IPS-NIHi7 (cell line): Measurements from ENCODE around the gene SLC43A3.

Experiments
- DNase-seq: peaks from one replicate; pipeline ENCODE4 v3.0.0; 2012; ENCODE audit warnings: mixed read lengths; ENCODE audit errors: extremely low spot score

SLC43A3 gene

DNA sequence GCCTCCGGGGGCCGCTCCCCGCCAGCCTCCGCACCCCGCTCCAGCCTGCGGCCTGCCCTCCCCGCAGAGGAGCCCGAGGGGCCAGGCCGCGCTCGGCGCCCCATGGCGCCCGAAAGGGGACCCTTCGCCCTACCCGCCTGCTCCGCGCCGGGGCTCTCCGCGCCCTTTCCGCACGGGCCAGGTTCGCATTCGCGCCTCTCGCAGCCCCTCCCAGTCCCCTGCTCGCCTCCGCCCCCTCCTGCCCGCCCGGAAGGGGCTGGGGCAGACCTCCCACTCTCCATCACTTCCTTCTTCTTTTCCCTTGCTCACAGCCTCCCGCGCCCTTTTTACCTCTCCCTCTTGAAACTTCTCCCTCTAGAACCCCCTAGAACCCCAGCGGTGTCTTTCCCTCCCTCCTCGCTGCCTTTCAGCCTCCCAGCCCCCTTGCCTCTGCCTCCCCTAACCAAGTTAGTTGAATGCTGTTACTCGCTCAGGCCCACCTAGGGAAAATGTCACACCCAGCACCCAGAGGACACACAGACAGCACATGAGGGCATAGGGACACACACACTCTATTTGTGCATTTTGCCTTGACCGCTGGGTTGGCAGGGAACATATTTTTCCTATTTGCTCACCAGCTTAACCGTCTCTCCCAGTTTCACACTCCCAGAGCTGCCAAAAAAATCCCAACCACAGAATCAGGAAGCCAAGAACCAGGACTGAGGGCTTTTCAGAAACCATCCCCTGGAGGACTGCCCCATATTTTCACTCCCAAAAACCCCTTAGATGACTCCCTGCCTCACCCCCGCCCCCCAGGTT, at the start of gene SLC43A3:
Gene SLC43A3 (minus strand): TSS at position 193 of the 798 bp plus-strand sequence. CDS start 949 bp downstream, outside the sequence.
- peak; percentile 84 for DNase-seq

DNA sequence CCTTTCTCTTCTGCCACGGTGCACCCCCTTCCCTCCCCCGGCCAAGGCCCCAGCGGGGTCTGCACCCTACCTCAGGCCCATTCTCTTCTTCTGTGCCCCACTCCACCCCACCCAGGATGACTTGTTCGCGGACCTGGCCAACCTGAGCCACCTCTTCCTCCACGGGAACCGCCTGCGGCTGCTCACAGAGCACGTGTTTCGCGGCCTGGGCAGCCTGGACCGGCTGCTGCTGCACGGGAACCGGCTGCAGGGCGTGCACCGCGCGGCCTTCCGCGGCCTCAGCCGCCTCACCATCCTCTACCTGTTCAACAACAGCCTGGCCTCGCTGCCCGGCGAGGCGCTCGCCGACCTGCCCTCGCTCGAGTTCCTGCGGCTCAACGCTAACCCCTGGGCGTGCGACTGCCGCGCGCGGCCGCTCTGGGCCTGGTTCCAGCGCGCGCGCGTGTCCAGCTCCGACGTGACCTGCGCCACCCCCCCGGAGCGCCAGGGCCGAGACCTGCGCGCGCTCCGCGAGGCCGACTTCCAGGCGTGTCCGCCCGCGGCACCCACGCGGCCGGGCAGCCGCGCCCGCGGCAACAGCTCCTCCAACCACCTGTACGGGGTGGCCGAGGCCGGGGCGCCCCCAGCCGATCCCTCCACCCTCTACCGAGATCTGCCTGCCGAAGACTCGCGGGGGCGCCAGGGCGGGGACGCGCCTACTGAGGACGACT, 49.3 kb upstream of the SLC43A3 start:
- peak; percentile 43 for DNase-seq

DNA sequence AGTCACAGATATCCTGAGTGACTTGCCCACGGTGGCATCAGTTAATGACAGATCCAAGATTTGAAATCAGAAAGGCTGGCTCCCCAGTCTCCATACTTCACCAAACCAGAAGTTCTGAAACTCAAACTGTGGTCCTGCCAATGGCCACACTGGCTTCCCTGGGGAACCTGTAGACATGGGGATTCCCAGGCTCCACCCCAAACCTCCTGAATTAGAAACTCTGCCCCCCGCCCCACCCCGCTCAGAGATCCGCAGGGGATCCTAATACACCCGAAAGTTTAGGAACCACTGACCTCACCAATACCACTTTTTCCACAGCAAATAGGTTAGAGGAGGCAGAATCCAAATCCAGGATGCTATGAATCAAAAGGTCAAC, 48.7 kb upstream of the SLC43A3 start:
- no peak for DNase-seq

DNA sequence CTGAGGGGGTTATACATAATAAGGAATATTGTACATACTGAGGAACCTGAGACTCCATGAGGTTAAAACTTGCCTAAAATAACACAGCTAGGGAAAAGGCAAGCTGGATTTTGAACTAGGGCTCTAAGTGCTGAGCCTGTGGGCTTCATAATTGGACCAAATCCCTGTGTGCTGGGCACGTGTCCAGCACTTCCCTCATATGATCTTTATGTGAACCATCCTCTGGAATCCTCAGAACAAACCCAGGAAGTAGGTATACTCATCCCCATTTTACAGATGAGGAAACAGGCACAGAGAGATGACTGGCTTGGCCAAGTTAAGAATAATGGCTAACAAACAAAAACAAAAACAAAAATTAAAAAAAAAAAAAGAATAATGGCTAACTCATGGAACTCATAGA, 48.3 kb upstream of the SLC43A3 start:
- no peak for DNase-seq

DNA sequence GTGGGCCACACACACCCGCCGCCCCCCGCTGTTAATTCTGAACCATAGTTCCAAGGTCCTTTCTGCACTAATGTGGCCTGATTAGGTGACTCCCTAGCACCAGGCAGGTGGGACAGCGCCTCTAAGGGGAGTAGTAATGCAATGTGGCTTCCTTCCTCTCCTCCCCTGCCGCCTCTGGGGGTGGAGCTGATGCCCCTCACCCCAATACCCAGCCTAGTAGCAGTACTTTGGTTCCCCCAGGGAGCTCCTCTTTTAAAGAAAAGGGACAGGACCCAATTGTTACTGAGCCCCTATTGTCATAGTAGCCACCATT, 47.8 kb upstream of the SLC43A3 start:
- peak; percentile 52 for DNase-seq

DNA sequence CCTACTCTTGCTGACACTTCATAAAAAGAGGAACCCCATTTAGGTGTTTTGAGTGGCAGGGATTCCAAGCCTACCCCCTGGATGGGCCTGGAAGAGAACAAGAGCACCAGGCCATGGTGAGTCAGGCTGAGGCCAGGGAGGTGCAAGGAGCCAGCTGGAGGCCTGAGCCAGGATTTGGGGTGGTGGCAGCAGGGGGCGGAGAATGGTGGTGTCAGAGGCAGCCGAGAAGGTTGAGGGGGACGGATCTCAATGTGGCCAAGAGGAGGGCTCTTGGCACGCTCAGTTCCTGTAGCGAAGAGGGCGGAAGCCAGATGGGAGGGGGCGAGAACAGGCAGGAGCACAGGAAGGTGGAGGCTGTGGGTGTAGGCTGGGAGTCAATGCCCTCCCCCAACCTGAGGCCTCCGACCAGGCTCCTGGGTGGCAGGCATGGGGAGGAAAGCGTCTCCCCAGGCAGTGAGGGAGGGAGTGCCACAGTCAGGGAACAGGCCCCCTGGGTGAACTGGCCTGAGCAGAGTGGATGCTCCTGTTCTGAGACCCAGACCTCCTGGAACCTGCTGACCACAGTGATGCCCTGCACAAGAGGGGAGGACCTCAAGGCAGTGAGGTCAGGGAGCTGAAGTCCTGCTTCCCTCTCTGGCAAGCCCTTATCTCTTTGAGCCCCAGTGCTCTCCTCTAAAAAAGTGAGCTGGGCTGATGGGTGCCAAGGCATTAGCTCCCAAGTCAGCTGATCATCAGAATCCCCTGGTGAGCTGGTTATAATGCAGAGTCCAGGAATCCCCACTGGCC, 47.3 kb upstream of the SLC43A3 start:
- DNase-seq: no peak

DNA sequence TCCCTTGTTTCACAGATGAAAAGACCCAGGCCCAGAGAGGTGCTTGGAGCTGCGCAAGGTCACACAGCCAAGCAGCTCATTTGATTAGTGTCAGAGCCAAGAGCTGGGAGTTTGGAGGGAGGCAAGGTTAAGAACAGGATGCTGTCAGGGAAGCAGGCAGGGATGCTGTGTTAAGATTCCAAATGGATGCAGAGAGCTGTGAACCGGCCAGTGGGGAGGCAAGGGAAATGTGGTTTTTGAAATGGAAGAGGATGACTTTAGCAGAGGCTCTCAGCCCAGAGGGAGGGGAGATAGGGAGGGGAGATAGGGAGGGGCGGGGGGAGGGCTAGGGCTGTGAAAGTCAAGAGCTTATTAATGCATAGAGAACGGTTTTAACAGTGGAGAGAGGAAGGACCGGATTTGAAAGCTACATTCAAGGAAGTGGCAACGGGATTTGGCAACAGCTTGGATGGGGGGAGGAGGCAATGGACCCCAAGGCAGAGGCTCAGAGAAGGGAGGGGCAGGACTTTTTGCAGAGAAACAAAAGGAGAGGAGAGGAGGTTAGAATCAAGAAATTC, 46.4 kb upstream of the SLC43A3 start:
- DNase-seq: no peak

DNA sequence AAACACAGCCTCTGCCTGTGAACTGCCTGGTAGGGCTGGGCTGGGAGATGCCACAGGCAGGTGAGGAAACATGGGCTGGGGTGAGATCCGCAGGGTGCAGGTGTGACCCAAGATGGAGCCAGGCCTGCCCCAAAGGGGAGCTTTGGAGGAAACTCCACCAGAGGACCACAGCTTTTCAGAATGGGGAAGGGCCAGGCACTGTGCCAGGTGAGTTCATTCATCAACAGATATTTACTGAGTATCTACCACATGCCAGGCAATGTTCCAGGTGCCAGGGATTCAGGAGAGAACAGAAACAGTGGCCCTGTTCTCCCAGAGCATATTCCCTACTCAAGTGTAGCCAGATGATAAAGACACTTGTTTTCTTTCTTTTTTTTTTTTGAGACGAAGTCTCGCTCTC, 44.6 kb upstream of the SLC43A3 start:
- DNase-seq: no peak

DNA sequence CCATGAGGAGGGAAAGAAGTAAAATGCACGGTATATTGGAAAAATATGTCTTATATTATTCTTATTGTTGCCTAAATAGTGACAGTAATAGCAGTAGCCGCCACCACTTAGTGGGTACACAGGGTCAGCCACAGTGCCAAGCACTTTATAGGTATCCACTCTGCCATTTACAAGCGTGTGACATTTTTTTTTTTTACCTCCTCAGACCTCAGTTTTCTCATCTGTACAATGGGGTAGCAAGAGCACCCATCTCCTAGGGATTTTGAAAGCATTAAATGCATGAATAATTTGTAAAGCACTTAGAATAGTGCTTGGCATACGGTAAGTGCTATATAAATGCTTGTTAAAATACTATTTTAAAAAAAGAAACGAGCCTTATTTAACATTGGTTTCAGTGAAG, 42.3 kb upstream of the SLC43A3 start:
- DNase-seq: no peak

DNA sequence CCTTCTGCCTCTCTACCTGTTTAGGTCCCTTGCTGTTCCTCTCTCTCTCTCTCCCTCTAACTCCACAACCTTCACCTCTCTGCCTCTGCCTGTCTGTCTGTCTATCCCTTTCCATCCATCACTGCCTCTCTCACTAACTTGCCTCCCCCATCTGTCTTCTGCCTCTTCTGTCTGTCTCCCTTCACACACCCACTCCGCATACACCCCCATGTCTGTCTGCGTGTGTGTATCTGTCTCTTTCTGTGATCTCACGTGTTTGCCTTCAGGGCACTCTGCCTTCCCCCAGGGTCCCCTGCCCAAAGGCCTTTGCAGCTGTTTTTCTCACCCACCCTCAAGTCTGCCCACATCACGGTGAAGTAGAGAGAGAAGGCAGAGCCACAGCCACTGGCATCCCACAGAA, 41.4 kb upstream of the SLC43A3 start:
- DNase-seq: no peak

DNA sequence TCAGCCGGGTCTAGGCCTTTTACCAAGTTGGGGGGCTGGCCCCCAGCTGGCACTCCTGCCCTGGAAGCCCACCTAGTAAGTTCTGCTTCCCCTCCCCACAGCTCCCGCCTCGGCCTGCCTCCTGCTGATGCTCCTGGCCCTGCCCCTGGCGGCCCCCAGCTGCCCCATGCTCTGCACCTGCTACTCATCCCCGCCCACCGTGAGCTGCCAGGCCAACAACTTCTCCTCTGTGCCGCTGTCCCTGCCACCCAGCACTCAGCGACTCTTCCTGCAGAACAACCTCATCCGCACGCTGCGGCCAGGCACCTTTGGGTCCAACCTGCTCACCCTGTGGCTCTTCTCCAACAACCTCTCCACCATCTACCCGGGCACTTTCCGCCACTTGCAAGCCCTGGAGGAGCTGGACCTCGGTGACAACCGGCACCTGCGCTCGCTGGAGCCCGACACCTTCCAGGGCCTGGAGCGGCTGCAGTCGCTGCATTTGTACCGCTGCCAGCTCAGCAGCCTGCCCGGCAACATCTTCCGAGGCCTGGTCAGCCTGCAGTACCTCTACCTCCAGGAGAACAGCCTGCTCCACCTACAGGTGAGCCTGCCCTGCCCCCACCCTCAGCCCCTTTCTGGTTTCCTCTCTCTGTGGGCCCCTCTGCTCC, 40.7 kb upstream of the SLC43A3 start:
- DNase-seq: no peak

DNA sequence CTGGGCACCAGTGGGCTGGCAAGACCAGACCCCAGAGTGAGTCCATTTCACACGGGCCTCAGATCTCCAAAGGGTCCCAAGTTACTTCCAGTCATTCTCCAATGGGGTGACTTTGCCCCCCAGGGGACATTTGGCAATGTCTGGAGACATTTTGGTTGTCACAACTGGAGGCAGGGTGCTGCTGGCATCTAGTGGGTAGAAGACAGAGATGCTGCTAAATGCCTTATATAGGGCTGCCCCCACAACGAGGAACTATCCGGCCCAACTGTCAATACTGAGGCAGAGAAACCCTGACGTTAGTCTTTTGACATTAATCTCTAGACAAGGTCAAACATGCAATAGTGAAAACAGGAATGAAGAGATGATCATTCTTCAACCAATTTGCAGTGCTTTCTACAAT, 39.8 kb upstream of the SLC43A3 start:
- no peak for DNase-seq

DNA sequence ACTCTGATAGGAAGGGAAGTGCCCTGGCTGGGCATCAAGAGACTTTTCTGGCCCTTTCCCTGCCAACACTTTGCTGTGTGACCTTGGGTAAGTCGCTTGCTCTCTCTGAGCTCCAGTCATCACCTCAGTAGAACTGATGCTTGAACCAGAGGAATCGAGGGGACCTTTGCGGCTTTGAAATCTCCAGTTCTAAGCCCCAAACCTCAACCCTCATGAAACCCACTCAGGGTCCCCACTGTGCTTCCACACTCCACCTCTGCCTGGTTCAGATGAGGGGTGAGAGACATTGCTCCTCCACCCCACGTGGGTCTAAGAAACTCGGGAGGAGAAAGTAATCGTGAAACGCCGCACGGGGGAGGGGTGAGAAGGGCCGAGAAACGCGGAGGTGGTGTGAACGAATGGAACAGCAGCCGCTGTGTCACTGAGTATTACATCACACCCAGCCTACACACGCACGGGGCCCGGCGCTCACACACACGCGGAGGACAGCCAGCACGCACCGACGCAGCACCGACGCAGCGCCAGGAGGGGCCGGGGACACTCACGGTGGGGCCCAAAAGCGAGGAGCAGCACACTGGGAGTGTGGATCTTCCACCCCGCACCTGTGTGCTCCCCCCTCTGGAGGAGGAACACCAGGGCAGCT, 37.7 kb upstream of the SLC43A3 start:
- DNase-seq: no peak

DNA sequence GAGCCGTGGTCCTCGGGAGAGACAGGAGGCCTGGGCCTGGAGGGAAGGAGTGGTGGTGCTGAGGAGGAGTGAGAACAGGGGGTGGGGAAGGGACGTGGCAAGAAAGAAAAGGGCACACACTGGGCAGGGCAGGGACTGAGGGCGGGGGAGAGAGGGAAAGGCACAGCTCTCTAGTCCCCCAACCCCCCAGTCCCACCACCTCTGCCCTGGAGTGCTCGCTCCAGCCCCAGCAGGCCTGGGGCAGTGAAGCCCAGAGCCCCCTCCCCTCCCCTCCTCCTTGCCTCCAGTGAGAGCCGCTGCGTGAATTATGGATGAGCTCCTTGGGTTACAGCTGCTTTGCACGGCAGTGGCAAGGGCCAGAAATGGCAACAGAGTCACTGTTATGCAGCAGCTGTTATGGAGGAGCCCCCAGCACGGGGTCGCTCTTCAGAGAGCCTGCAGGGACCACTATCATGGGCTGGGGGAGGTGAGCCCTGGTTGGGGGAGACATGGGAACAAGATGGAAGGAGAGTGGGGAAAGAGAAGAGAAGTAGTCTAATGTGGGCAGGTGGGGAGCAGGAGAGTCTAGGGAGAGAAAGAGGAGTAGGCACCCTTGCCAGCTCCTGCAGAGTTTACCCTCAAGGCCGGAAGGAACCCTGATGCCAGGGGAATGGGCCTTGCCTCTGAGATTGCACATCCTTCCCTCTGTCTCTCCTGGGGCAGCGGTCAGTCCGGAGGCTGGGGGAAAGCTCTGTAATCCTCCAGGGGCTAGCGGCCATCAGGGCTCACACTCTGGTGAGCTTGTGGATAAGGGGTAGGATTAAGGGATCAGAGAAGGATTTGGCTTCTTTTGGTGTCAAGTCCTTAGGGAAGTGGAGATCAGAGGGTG, 37.0 kb upstream of the SLC43A3 start:
- no peak for DNase-seq

DNA sequence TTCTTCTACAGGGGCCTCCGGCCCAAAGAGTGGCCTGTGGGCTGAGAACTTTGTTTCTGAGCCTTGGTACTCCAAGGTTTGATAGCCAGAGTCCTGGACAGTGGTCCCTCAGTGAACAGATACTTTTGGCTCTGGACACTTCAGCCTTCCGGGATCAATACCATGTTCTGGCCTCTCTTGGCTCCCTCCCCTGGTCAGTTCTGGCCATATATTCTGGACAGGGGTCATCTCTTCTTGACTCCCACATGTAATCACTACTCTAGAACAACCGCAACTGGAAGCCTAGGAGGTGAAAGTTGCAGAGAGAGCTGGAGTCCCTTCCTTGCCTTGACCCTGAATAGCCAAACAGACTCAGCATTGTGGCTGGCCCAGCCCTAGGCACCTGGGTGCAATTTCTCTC, 35.7 kb upstream of the SLC43A3 start:
- DNase-seq: no peak

DNA sequence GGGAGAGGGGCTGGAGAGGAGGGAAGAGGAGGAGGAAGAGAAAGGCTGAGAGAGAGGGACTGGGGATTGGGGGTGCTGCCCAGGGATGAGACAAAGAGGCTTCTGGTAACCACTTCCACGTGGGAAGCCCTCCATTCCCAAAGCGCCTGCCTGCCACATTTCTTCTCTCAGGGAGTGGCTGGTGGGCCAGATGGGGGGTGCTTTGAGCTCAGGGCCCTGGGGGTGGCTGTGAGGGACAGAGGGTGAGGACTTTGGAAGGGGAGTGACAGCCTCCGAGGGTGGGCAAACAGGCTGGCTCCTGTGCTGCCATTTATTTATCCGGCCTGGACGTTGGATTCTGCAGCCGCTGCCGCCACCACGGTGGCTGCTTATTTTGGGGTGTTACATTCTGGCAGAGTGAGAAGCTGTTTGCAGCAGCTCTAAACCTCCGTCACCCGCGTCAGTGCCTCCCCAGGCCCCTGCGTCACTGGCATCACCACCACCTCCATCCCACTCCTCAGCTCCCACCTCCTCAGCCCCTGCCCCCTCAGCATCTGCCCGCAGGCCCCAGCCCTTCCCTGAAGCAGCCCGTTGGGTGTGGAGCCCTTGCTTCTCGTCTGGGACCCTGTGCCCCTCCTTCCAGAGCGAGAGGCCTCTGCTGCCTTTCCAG, 35.0 kb upstream of the SLC43A3 start:
- DNase-seq: no peak

DNA sequence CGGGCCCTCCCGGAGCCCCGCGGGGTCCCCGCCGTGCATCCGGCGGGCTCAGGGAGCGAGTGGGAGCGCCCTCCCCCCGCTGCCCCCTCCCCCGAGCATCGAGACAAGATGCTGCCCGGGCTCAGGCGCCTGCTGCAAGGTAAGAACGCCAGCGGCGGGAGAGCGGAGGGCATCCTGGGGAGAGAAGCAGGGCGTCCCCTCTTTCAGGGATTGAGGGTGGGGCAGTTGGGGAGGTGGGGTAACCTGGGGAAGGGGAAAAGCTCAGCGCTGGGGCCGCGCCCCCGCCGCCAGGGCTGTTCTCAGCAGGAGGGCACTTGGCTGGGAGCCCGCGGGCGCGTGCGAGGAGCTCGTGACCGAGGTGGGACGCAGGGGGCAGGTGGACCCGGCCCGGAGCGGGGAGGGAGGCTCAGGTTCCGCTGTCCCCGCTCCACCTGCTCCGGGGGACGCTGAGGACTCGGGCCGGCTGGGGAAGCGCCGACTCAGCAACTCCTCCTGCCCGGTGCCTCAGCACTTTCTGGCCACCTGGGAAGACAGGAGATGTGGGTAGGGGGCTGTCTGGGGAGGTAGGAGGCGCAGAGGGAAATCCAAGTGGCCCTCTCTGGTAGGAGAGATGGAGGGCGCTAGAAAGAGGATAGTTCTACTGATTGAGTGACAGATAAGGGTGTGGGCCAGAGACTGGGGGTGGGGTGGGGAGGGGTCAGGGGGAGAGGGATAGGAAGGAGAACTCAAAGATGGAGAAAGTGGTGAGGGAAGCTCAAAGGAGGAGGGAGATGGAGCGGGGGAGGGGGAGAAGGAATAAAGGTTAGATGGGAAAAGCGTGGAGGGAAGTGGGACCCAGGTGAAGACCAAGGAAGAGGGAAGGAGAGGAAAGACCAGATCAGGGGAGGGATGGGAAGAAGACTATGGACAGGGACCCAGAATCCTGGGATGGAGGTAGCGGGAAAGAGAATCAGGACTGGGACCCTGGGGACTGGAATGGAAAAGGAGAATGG, 34.1 kb upstream of the SLC43A3 start:
- DNase-seq: peak; percentile 48

DNA sequence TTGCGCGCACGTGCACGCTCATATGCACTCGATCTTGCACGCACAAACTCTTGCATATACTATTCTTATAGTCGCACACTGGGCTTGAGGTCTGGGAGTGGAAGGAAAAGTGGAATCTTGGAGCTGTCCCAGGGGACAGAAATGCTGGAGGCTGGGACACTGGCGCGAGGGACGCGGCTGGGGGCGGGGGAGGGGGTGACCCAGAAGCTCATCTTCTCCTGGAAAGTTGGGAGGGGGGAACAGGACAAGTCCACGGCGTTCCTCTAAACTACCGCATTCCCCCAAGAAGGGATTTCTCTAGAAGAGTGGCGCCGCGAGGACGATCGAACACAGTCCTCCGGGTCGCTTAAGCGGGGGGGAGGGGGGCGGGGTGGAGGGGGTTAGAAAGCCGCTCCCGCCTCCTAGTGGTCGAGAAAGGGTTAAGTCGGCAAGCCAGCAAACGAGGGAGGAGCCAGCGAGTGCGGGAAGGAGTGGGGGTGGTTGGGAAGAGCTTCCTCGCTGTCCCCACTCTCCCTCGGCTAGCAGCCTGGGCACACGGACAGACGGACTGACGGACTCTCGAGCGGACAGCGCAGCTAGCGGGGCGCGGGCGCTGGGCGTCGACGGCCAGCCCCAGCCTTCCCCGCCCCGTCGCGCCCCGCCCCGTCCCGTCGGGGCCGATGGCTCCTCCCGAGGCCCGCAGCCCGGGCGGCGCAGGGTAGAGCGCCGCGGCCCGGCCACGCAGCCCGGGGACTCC, 33.3 kb upstream of the SLC43A3 start, which contains the start of gene RTN4RL2:
Gene RTN4RL2 (plus strand): TSS at position 507 of the 736 bp plus-strand sequence. CDS start 338 bp downstream, outside the sequence.
- DNase-seq: peak; percentile 76
